ENCODE data around the gene ZNF648. TPM values are rescaled to one million over a fixed set of nuclear protein-coding genes. Genes with fewer than 3 reads are reported as not detected.

Gene ZNF648
- total and polyA plus RNA-seq, 2 donors (not counting 1 experiment from before 2014, with no cell fraction given), result not detected

- no peak for DNase-seq (ENCODE audit: low read depth in 2 of 2)
- Histone ChIP-seq H4K20me1 (ENCODE audit: control insufficient read depth, extremely low read depth, insufficient read depth, low read length) (no peaks in the 10 kb centered on the region), H3K27me3 (ENCODE audit: control insufficient read depth, insufficient read depth, low read length) (no peaks in the 10 kb centered on the region), H3K79me2 (ENCODE audit: control insufficient read depth, insufficient read depth, low read length) (no peaks in the 10 kb centered on the region), H2AFZ (ENCODE audit: low read length) (no peak overlapping the region), H3K4me1 (ENCODE audit: control insufficient read depth, extremely low read depth, insufficient read depth, low read length) (no peaks in the 10 kb centered on the region), H3K4me2 (ENCODE audit: extremely low read depth, insufficient read depth, low read length) (no peak overlapping the region), H3K9ac (ENCODE audit: insufficient read depth, low read length) (no peak overlapping the region), H3K9me3 (ENCODE audit: control insufficient read depth, insufficient read depth, low read depth, low read length) (no peaks in the 10 kb centered on the region), H3K4me3 (replicated peaks in 1 of 4; ENCODE audit: control extremely low read depth in 1 of 4, insufficient read depth in 1 of 4, low read depth in 3 of 4, low read length in 4 of 4) (no peak overlapping the region), H3K36me3 (ENCODE audit: control insufficient read depth, insufficient read depth, low read length) (no peaks in the 10 kb centered on the region), H3K27ac (ENCODE audit: insufficient read depth, low read length) (no peak overlapping the region)
- no peak for TF ChIP-seq EZH2 (IDR thresholded peaks at IDR 0.05; ENCODE audit: low read length, missing control alignments)
- TF ChIP-seq CTCF (conservative IDR thresholded peaks at IDR 0.05 in 1 of 2, IDR thresholded peaks at IDR 0.05 in 1 of 2; ENCODE audit: low read depth in 1 of 2, low read length in 2 of 2), result no peak
Observed at GRCh38 chr1:182083851-182084486, 22.5 kb upstream of the ZNF648 start.

- H2AFZ ChIP-seq (ENCODE audit: low read length), result no peak overlapping the region
- H3K27me3 ChIP-seq (ENCODE audit: control insufficient read depth, insufficient read depth, low read length), result no peaks in the 10 kb centered on the region
- no peak overlapping the region for H3K4me3 ChIP-seq (replicated peaks in 1 of 4; ENCODE audit: control extremely low read depth in 1 of 4, insufficient read depth in 1 of 4, low read depth in 3 of 4, low read length in 4 of 4)
- DNase-seq (ENCODE audit: low read depth in 2 of 2), result peak; percentile 26 to 36
- no peak overlapping the region for H3K4me2 ChIP-seq (ENCODE audit: extremely low read depth, insufficient read depth, low read length)
- no peaks in the 10 kb centered on the region for H4K20me1 ChIP-seq (ENCODE audit: control insufficient read depth, extremely low read depth, insufficient read depth, low read length)
- no peak overlapping the region for H3K9ac ChIP-seq (ENCODE audit: insufficient read depth, low read length)
- no peaks in the 10 kb centered on the region for H3K79me2 ChIP-seq (ENCODE audit: control insufficient read depth, insufficient read depth, low read length)
- no peaks in the 10 kb centered on the region for H3K36me3 ChIP-seq (ENCODE audit: control insufficient read depth, insufficient read depth, low read length)
- H3K4me1 ChIP-seq (ENCODE audit: control insufficient read depth, extremely low read depth, insufficient read depth, low read length), result no peaks in the 10 kb centered on the region
- H3K9me3 ChIP-seq (ENCODE audit: control insufficient read depth, insufficient read depth, low read depth, low read length), result no peaks in the 10 kb centered on the region
- H3K27ac ChIP-seq (ENCODE audit: insufficient read depth, low read length), result no peak overlapping the region
- TF ChIP-seq CTCF (conservative IDR thresholded peaks at IDR 0.05 in 1 of 2, IDR thresholded peaks at IDR 0.05 in 1 of 2; ENCODE audit: low read depth in 1 of 2, low read length in 2 of 2), result peak; percentile 61 to 63
- TF ChIP-seq EZH2 (IDR thresholded peaks at IDR 0.05; ENCODE audit: low read length, missing control alignments), result no peak
Observed at GRCh38 chr1:182080955-182081582, 19.6 kb upstream of the ZNF648 start.

GRCh38 chr1:182080040-182080439 is 18.5 kb upstream of the ZNF648 start:
- Histone ChIP-seq H3K4me1 (ENCODE audit: control insufficient read depth, extremely low read depth, insufficient read depth, low read length) (no peaks in the 10 kb centered on the region), H3K79me2 (ENCODE audit: control insufficient read depth, insufficient read depth, low read length) (no peaks in the 10 kb centered on the region), H3K9ac (ENCODE audit: insufficient read depth, low read length) (no peak overlapping the region), H2AFZ (ENCODE audit: low read length) (no peak overlapping the region), H3K27me3 (ENCODE audit: control insufficient read depth, insufficient read depth, low read length) (no peaks in the 10 kb centered on the region), H3K4me2 (ENCODE audit: extremely low read depth, insufficient read depth, low read length) (no peak overlapping the region), H3K27ac (ENCODE audit: insufficient read depth, low read length) (no peak overlapping the region), H4K20me1 (ENCODE audit: control insufficient read depth, extremely low read depth, insufficient read depth, low read length) (no peaks in the 10 kb centered on the region), H3K36me3 (ENCODE audit: control insufficient read depth, insufficient read depth, low read length) (no peaks in the 10 kb centered on the region), H3K4me3 (replicated peaks in 1 of 4; ENCODE audit: control extremely low read depth in 1 of 4, insufficient read depth in 1 of 4, low read depth in 3 of 4, low read length in 4 of 4) (no peak overlapping the region), H3K9me3 (ENCODE audit: control insufficient read depth, insufficient read depth, low read depth, low read length) (no peaks in the 10 kb centered on the region)
- DNase-seq (ENCODE audit: low read depth in 2 of 2), result no peak
- no peak for TF ChIP-seq EZH2 (IDR thresholded peaks at IDR 0.05; ENCODE audit: low read length, missing control alignments)
- no peak for TF ChIP-seq CTCF (conservative IDR thresholded peaks at IDR 0.05 in 1 of 2, IDR thresholded peaks at IDR 0.05 in 1 of 2; ENCODE audit: low read depth in 1 of 2, low read length in 2 of 2)

All from fibroblast of lung (primary cell).